Stomach smooth muscle (tissue), 2 donors: ENCODE data around the gene CCDC171.
"Not testable (repeated sequence)": the region's sequence is repeated elsewhere in the genome, so short reads cannot be mapped to it uniquely, and the experiment has no call there.

Experiments
- H3K27ac ChIP-seq: one replicate; pipeline ENCODE4 v1.7.0; 2013; ENCODE audit warnings: mild to moderate bottlenecking, low read length, inconsistent platforms
- H3K27me3 ChIP-seq, 2 donors: one replicate each; pipeline ENCODE4 v1.7.0; 2013; ENCODE audit warnings: low read length in 2 of 2; ENCODE audit not compliant: insufficient read depth in 2 of 2, control insufficient read depth in 1 of 2
- H3K36me3 ChIP-seq, 2 donors: one replicate each; pipeline ENCODE4 v1.7.0; 2013; ENCODE audit warnings: low read length in 2 of 2; ENCODE audit not compliant: control insufficient read depth in 2 of 2, insufficient read depth in 2 of 2
- H3K4me1 ChIP-seq: one replicate; pipeline ENCODE4 v1.7.0; 2013; ENCODE audit warnings: low read length; ENCODE audit not compliant: control insufficient read depth, insufficient read depth
- H3K4me3 ChIP-seq, 2 donors: one replicate each; pipeline ENCODE4 v1.7.0; 2013; ENCODE audit warnings: low read length in 2 of 2
- H3K9ac ChIP-seq, 2 donors: one replicate each; pipeline ENCODE4 v1.7.0; 2013; ENCODE audit warnings: low read length in 2 of 2, mild to moderate bottlenecking in 1 of 2
- H3K9me3 ChIP-seq, 2 donors: one replicate each; pipeline ENCODE4 v1.7.0; 2013; ENCODE audit warnings: low read length in 2 of 2; ENCODE audit not compliant: control insufficient read depth in 2 of 2
- donor health status: healthy.
- donor health status: Pancreatic carcinoma.

Gene CCDC171

GRCh38 chr9:15524845-15525455 is 27.9 kb upstream of the CCDC171 start:
- no peaks in the 10 kb centered on the region for H3K4me1 ChIP-seq
- no peaks in the 10 kb centered on the region for H3K9me3 ChIP-seq
- H3K9ac ChIP-seq = no peak overlapping the region
- H3K27ac ChIP-seq = no peak overlapping the region
- no peak overlapping the region for H3K4me3 ChIP-seq
- no peaks in the 10 kb centered on the region for H3K27me3 ChIP-seq
- H3K36me3 ChIP-seq = no peaks in the 10 kb centered on the region

GRCh38 chr9:15525958-15526357 is 26.9 kb upstream of the CCDC171 start:
- H3K27ac ChIP-seq = no peak overlapping the region
- no peak overlapping the region for H3K9ac ChIP-seq
- H3K36me3 ChIP-seq = no peaks in the 10 kb centered on the region
- no peak overlapping the region for H3K4me3 ChIP-seq
- H3K4me1 ChIP-seq = no peaks in the 10 kb centered on the region
- no peaks in the 10 kb centered on the region for H3K9me3 ChIP-seq
- no peaks in the 10 kb centered on the region for H3K27me3 ChIP-seq

- not testable (repeated sequence) for H3K9ac ChIP-seq, H3K27ac ChIP-seq, H3K36me3 ChIP-seq, H3K27me3 ChIP-seq, H3K4me1 ChIP-seq, H3K4me3 ChIP-seq, H3K9me3 ChIP-seq
Observed at GRCh38 chr9:15527035-15527434, 25.8 kb upstream of the CCDC171 start.

GRCh38 chr9:15529566-15530324 is 23.1 kb upstream of the CCDC171 start:
- no peak overlapping the region for H3K4me3 ChIP-seq
- no peaks in the 10 kb centered on the region for H3K27me3 ChIP-seq
- H3K9ac ChIP-seq = no peak overlapping the region
- no peaks in the 10 kb centered on the region for H3K4me1 ChIP-seq
- no peaks in the 10 kb centered on the region for H3K36me3 ChIP-seq
- no peak overlapping the region for H3K27ac ChIP-seq
- H3K9me3 ChIP-seq = no peaks in the 10 kb centered on the region

- no peak overlapping the region for H3K27ac ChIP-seq
- no peak overlapping the region for H3K9ac ChIP-seq
- no peaks in the 10 kb centered on the region for H3K4me1 ChIP-seq
- H3K4me3 ChIP-seq = no peak overlapping the region
- no peaks in the 10 kb centered on the region for H3K9me3 ChIP-seq
- H3K27me3 ChIP-seq = no peaks in the 10 kb centered on the region
- H3K36me3 ChIP-seq = no peaks in the 10 kb centered on the region
Observed at GRCh38 chr9:15531380-15531779, 21.5 kb upstream of the CCDC171 start.

GRCh38 chr9:15541872-15542271 is 11.0 kb upstream of the CCDC171 start:
- H3K4me3 ChIP-seq = no peak overlapping the region
- H3K4me1 ChIP-seq = no peaks in the 10 kb centered on the region
- H3K9ac ChIP-seq = no peak overlapping the region
- H3K36me3 ChIP-seq = no peaks in the 10 kb centered on the region
- H3K27ac ChIP-seq = no peak overlapping the region
- no peaks in the 10 kb centered on the region for H3K27me3 ChIP-seq
- no peaks in the 10 kb centered on the region for H3K9me3 ChIP-seq

GRCh38 chr9:15542624-15543023 is 10.2 kb upstream of the CCDC171 start:
- no peak overlapping the region for H3K4me3 ChIP-seq
- H3K36me3 ChIP-seq = no peaks in the 10 kb centered on the region
- H3K9me3 ChIP-seq = no peaks in the 10 kb centered on the region
- no peaks in the 10 kb centered on the region for H3K27me3 ChIP-seq
- no peaks in the 10 kb centered on the region for H3K4me1 ChIP-seq
- no peak overlapping the region for H3K9ac ChIP-seq
- H3K27ac ChIP-seq = no peak overlapping the region

GRCh38 chr9:15543047-15543813 is 9.6 kb upstream of the CCDC171 start:
- Histone ChIP-seq H3K27ac (no peak overlapping the region), H3K4me3 (no peak overlapping the region), H3K27me3 (no peaks in the 10 kb centered on the region), H3K36me3 (no peaks in the 10 kb centered on the region), H3K4me1 (no peaks in the 10 kb centered on the region), H3K9me3 (no peaks in the 10 kb centered on the region), H3K9ac (no peak overlapping the region)

GRCh38 chr9:15549611-15550010 is 3.2 kb upstream of the CCDC171 start:
- H3K4me1 ChIP-seq = peaks cover 6% of the 10 kb centered on the region
- no peak overlapping the region for H3K27ac ChIP-seq
- H3K36me3 ChIP-seq = no peaks in the 10 kb centered on the region
- H3K4me3 ChIP-seq = no peak overlapping the region
- no peak overlapping the region for H3K9ac ChIP-seq
- no peaks in the 10 kb centered on the region for H3K9me3 ChIP-seq
- no peaks in the 10 kb centered on the region for H3K27me3 ChIP-seq

GRCh38 chr9:15553528-15553898 is 670 bp downstream of the CCDC171 start:
- peaks cover 6% of the 10 kb centered on the region for H3K4me1 ChIP-seq
- no peaks in the 10 kb centered on the region for H3K9me3 ChIP-seq
- H3K9ac ChIP-seq = peak overlapping the region; percentile 80 to 86
- peak overlapping the region; percentile 73 for H3K27ac ChIP-seq
- H3K36me3 ChIP-seq = no peaks in the 10 kb centered on the region
- no peaks in the 10 kb centered on the region for H3K27me3 ChIP-seq
- peak overlapping the region; percentile 79 to 96 for H3K4me3 ChIP-seq

GRCh38 chr9:15570769-15571168 is 17.9 kb downstream of the CCDC171 start:
- no peaks in the 10 kb centered on the region for H3K36me3 ChIP-seq
- no peak overlapping the region for H3K9ac ChIP-seq
- no peaks in the 10 kb centered on the region for H3K27me3 ChIP-seq
- no peak overlapping the region for H3K4me3 ChIP-seq
- H3K9me3 ChIP-seq = no peaks in the 10 kb centered on the region
- H3K4me1 ChIP-seq = no peaks in the 10 kb centered on the region
- H3K27ac ChIP-seq = no peak overlapping the region
